HCT116 (cell line): ENCODE data around the gene MAP2K5.

ENCODE experiments used
- CTCF ChIP-seq, 3 experiments: fragments of 200-600 bp in 1 of 3; sonication (generic) in 1 of 3; IDR thresholded peaks in 2 of 3; conservative IDR thresholded peaks in 1 of 3; 2 replicates each; pipeline ENCODE4 v1.5.1; 2012 to 2017; ENCODE audit warnings: low read depth in 2 of 3, low read length in 2 of 3, antibody characterized with exemption in 1 of 3, borderline replicate concordance in 1 of 3, control low read depth in 1 of 3, mild to moderate bottlenecking in 1 of 3, mixed read lengths in 1 of 3, mixed run types in 1 of 3, moderate library complexity in 1 of 3; ENCODE audit not compliant: insufficient read depth in 1 of 3
- ELF1 ChIP-seq: IDR thresholded peaks from 2 replicates; pipeline ENCODE4 v1.6.1; 2012; ENCODE audit warnings: low read depth, borderline replicate concordance
- EZH2 ChIP-seq: fragments of 200-600 bp; sonication (generic); IDR thresholded peaks from 2 replicates; pipeline ENCODE4 v1.6.1; 2017; ENCODE audit warnings: antibody characterized with exemption, mixed run types
- EZH2phosphoT487 ChIP-seq: fragments of 200-600 bp; IDR thresholded peaks from 2 replicates; pipeline ENCODE4 v1.6.1; 2018; ENCODE audit warnings: antibody characterized with exemption, borderline replicate concordance
- FOSL1 ChIP-seq: IDR thresholded peaks from 2 replicates; pipeline ENCODE4 v1.6.1; 2012; ENCODE audit warnings: low read depth
- MAX ChIP-seq: IDR thresholded peaks from 2 replicates; pipeline ENCODE4 v1.6.1; 2012
- POLR2A ChIP-seq: IDR thresholded peaks from 2 replicates; pipeline ENCODE4 v1.7.0; 2011; ENCODE audit warnings: borderline replicate concordance; ENCODE audit not compliant: insufficient read depth, insufficient read length; ENCODE audit errors: extremely low read depth
- POLR2AphosphoS5 ChIP-seq: IDR thresholded peaks from 2 replicates; pipeline ENCODE4 v1.6.1; 2011; ENCODE audit warnings: mild to moderate bottlenecking, low read depth, low read length, moderate library complexity
- RAD21 ChIP-seq: IDR thresholded peaks from 2 replicates; pipeline ENCODE4 v1.6.1; 2012; ENCODE audit warnings: low read depth, mild to moderate bottlenecking
- SP1 ChIP-seq: IDR thresholded peaks from 2 replicates; pipeline ENCODE4 v1.6.1; 2012; ENCODE audit warnings: low read depth
- SRF ChIP-seq: IDR thresholded peaks from 2 replicates; pipeline ENCODE4 v1.6.1; 2012; ENCODE audit warnings: low read depth
- YY1 ChIP-seq: IDR thresholded peaks from 2 replicates; pipeline ENCODE4 v1.6.1; 2011; ENCODE audit warnings: low read length, low read depth, moderate library complexity, mild to moderate bottlenecking; ENCODE audit not compliant: insufficient replicate concordance; ENCODE audit errors: extremely low read depth
- ZBTB33 ChIP-seq: IDR thresholded peaks from 2 replicates; pipeline ENCODE4 v1.6.1; 2011; ENCODE audit warnings: mild to moderate bottlenecking, low read length, moderate library complexity; ENCODE audit not compliant: insufficient replicate concordance; ENCODE audit errors: extremely low read depth
- ZNF274 ChIP-seq: fragments of 200-500 bp; sonication (Bioruptor generic); IDR thresholded peaks from 2 replicates; pipeline ENCODE4 v1.6.1; 2014; ENCODE audit warnings: mild to moderate bottlenecking, low read depth, low read length, inconsistent platforms

DNA sequence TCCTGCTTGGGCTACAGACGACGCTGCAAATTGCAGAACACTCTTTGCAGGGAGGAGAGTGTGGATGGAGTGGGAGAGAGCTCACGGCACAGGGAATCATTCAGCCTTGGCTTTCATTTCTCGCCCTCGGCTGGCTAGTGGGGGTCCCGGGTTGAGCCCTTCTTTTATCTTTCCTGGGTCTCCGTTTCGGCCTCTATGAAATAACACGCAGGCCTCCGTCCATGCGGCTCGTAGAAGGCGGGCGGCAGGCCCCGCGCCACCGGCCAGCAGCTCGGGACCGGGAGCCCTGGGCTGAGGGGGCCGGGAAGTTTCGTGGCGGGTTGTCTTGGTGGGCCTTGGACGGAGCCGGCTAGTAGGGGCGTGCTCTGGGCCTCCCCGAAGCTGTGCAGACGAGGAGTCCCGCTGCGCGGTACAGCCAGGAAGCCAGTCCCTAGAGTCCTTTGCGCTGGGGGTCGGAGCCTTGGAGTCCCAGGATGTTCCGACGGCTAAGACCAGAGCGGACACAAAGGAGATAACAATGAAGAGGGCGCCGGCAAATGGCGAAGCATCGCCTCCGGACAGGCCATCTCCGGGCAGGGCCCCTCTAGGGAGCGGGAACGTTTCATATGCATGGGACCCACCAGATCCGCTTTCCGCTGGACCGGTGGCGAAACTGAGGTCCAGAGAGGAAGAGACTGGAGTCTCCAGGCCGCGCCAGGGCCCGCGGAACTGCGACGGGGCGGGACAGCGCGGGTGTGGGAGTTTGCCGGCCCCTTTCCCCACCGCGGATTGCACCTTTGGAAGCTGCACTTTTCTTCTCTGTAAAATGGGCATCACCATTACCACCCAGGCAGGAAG, 293.0 kb downstream of the MAP2K5 start:
- no peak for TF ChIP-seq CTCF (IDR thresholded peaks at IDR 0.05 in 2 of 3, conservative IDR thresholded peaks at IDR 0.05 in 1 of 3; ENCODE audit: borderline replicate concordance in 1 of 3, insufficient read depth in 1 of 3, low read depth in 2 of 3, low read length in 2 of 3)
- no peak for TF ChIP-seq ELF1
- no peak for TF ChIP-seq EZH2phosphoT487
- no peak for TF ChIP-seq POLR2AphosphoS5
- no peak for TF ChIP-seq MAX
- no peak for TF ChIP-seq ZNF274
- no peak for TF ChIP-seq POLR2A
- TF ChIP-seq RAD21 = no peak
- no peak for TF ChIP-seq SRF
- no peak for TF ChIP-seq YY1
- no peak for TF ChIP-seq EZH2
- TF ChIP-seq FOSL1 = no peak
- TF ChIP-seq SP1 = no peak
- TF ChIP-seq ZBTB33 = no peak
